B cell (primary cell): ENCODE results near the gene TBX3. TPM values are rescaled to one million over a fixed set of nuclear protein-coding genes. Genes with fewer than 3 reads are reported as not detected.

Experiments used
- ATAC-seq: fragments of 200-7000 bp; cut with Tn5 transposase; one replicate; pipeline ENCODE4 v1.10.0; 2021; ENCODE audit warnings: low read depth, mild to moderate bottlenecking, moderate number of reproducible peaks, moderate library complexity
- CTCF ChIA-PET: fragments of 350-600 bp; sonication (Branson Sonifier 250); formaldehyde crosslinking; loops from one replicate; lab custom pipeline; 2021; ENCODE audit warnings: antibody characterized with exemption, inconsistent platforms; lab: Charles Lee
- POLR2A ChIA-PET: fragments of 350-600 bp; sonication (Branson Sonifier 250); formaldehyde crosslinking; loops from one replicate; lab custom pipeline; 2021; ENCODE audit warnings: antibody characterized with exemption; lab: Charles Lee
- DNase-seq: peaks from one replicate; pipeline ENCODE4 v3.0.0; 2013
- H2AFZ ChIP-seq: 2 replicates; pipeline ENCODE4 v1.6.1; 2012; ENCODE audit warnings: mild to moderate bottlenecking, low read depth, low read length; ENCODE audit not compliant: insufficient read depth, poor library complexity, severe bottlenecking
- H3K27ac ChIP-seq, 2 donors: 1 replicate in 1 of 2; 2 replicates in 1 of 2; pipeline ENCODE4 v1.5.1; 2012 to 2013; ENCODE audit warnings: low read length in 2 of 2, mild to moderate bottlenecking in 2 of 2, moderate library complexity in 1 of 2
- H3K27me3 ChIP-seq, 4 experiments: fragments of 200-600 bp in 1 of 4; sonication (generic) in 1 of 4; replicated peaks in 1 of 4; 1 replicate in 2 of 4; 2 replicates in 2 of 4; pipeline versions ENCODE4 v1.6.1 to v1.7.0; 2013 to 2016; ENCODE audit warnings: low read length in 3 of 4, mild to moderate bottlenecking in 2 of 4, mixed read lengths in 1 of 4, moderate library complexity in 1 of 4; ENCODE audit not compliant: insufficient read depth in 4 of 4, control insufficient read depth in 3 of 4; ENCODE audit errors: control extremely low read depth in 1 of 4
- H3K36me3 ChIP-seq, 2 experiments: replicated peaks in 1 of 2; 1 replicate in 1 of 2; 2 replicates in 1 of 2; pipeline versions ENCODE4 v1.6.1 to v1.7.1; 2013; ENCODE audit warnings: low read length in 1 of 2; ENCODE audit not compliant: insufficient read depth in 2 of 2, control insufficient read depth in 1 of 2; ENCODE audit errors: control extremely low read depth in 1 of 2, extremely low read depth in 1 of 2
- H3K4me1 ChIP-seq, 2 donors: fragments of 200-600 bp in 1 of 2; sonication (generic) in 1 of 2; 1 replicate in 1 of 2; 2 replicates in 1 of 2; pipeline versions ENCODE4 v1.5.1 to v1.6.1; 2013 to 2017; ENCODE audit warnings: low read length in 2 of 2; ENCODE audit not compliant: control insufficient read depth in 2 of 2, insufficient read depth in 2 of 2
- H3K4me2 ChIP-seq: replicated peaks from 2 replicates; pipeline ENCODE3; 2012; ENCODE audit warnings: mild to moderate bottlenecking, low read depth, low read length; ENCODE audit not compliant: poor library complexity, severe bottlenecking
- H3K4me3 ChIP-seq, 5 experiments: fragments of 200-600 bp in 1 of 5; sonication (generic) in 1 of 5; 1 replicate in 3 of 5; 2 replicates in 2 of 5; pipeline versions ENCODE4 v1.5.1 to v1.7.0; 2011 to 2016; ENCODE audit warnings: low read length in 4 of 5, mild to moderate bottlenecking in 4 of 5, low read depth in 2 of 5, control low read depth in 1 of 5, moderate library complexity in 1 of 5; ENCODE audit not compliant: insufficient read depth in 1 of 5; ENCODE audit errors: control extremely low read depth in 1 of 5, extremely low read depth in 1 of 5
- H3K79me2 ChIP-seq: fragments of 200-600 bp; sonication (generic); one replicate; pipeline ENCODE4 v1.6.0; 2016; ENCODE audit warnings: low read length; ENCODE audit not compliant: control insufficient read depth, insufficient read depth
- H3K9ac ChIP-seq: fragments of 200-600 bp; sonication (generic); 2 replicates; pipeline ENCODE4 v1.6.1; 2017; ENCODE audit warnings: mild to moderate bottlenecking, low read length, moderate library complexity
- H3K9me3 ChIP-seq, 3 donors: one replicate each; pipeline versions ENCODE4 v1.6.1 to v1.7.1; 2013; ENCODE audit warnings: low read length in 2 of 3; ENCODE audit not compliant: control insufficient read depth in 2 of 3, insufficient read depth in 1 of 3; ENCODE audit errors: control extremely low read depth in 1 of 3
- H4K20me1 ChIP-seq: 2 replicates; pipeline ENCODE4 v1.6.0; 2012; ENCODE audit warnings: mild to moderate bottlenecking, low read length; ENCODE audit not compliant: insufficient read depth, control insufficient read depth, poor library complexity, severe bottlenecking
- H3K27ac Mint-ChIP-seq: one replicate; pipeline ENCODE4 v1.8.0; 2021; ENCODE audit warnings: mixed read lengths
- H3K27me3 Mint-ChIP-seq: one replicate; pipeline ENCODE4 v1.8.0; 2021; ENCODE audit warnings: mixed read lengths
- H3K4me1 Mint-ChIP-seq: one replicate; pipeline ENCODE4 v1.8.0; 2021; ENCODE audit warnings: mixed read lengths
- H3K4me3 Mint-ChIP-seq: one replicate; pipeline ENCODE4 v1.8.0; 2021; ENCODE audit warnings: mixed read lengths
- H3K9me3 Mint-ChIP-seq: one replicate; pipeline ENCODE4 v1.8.0; 2022; ENCODE audit warnings: mixed read lengths; ENCODE audit not compliant: insufficient read depth
- EZH2 ChIP-seq: IDR thresholded peaks from 2 replicates; pipeline ENCODE4 v1.6.1; 2012; ENCODE audit warnings: borderline replicate concordance, low read depth, mild to moderate bottlenecking, moderate library complexity, low read length; ENCODE audit not compliant: insufficient read depth, poor library complexity, severe bottlenecking
- WGBS: methylation state at CpG from one replicate; pipeline ENCODE4 v1.1.5; 2013; ENCODE audit warnings: missing lambda C conversion rate; ENCODE audit not compliant: insufficient coverage; 5-methylcytosine and 5-hydroxymethylcytosine counted together
- intact Hi-C: fragments of 100-400 bp; cut with micrococcal nuclease; formaldehyde crosslinking; loops from one replicate; pipeline ENCODE4 v1.10.0; 2022
- polyA plus RNA-seq: library from polyadenylated mRNA; depleted of rRNA; stranded (reverse); fragments of >200 nt; gene quantifications from 2 replicates; pipeline ENCODE4 v1.2.3, GENCODE V29; 2012
- total RNA-seq, 2 donors: library from RNA; stranded (reverse); fragments of 120-200 nt in 1 of 2; gene quantifications; 1 replicate in 1 of 2; 2 replicates in 1 of 2; pipeline versions ENCODE4 v1.2.3 to v1.2.4, GENCODE V29; 2013 to 2022
- TF ChIP-seq, protein P1 (sequence below): fragments of 200-600 bp; IDR thresholded peaks from one replicate; pipeline ENCODE4 v1.8.0; 2022; ENCODE audit warnings: antibody characterized with exemption, mild to moderate bottlenecking

Gene TBX3
- total and polyA plus RNA-seq, 2 donors (not counting 1 experiment from before 2014, with no cell fraction given) = not detected

DNA sequence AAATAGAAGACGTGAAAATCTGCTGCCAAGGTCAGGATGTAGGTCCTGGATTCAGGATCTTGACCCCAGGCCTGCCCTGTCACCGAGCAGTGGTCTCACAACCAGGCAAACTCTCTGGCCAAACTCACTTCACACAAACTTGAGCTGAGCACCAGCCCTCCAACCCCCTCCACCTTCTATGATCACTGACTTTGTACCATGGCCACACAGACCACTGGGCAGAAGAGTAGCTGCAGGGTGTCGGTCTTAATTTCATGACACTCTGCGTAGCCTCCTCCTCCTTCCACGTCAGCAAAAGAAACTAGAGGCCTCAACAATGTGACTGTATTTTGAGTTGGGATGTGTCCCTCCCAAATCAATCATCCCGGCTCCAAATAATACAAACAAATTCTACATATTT is 7.2 kb upstream of the TBX3 start:
- no peaks in the 10 kb centered on the region for H3K79me2 ChIP-seq
- H3K4me3 Mint-ChIP-seq = no peak overlapping the region
- H3K4me2 ChIP-seq = no peak overlapping the region
- H4K20me1 ChIP-seq = no peaks in the 10 kb centered on the region
- H3K9me3 Mint-ChIP-seq = no peaks in the 10 kb centered on the region
- no peak overlapping the region for H3K9ac ChIP-seq
- H3K4me1 Mint-ChIP-seq = peaks cover 5% of the 10 kb centered on the region
- ATAC-seq (no peak), DNase-seq (no peak)
- peaks cover 0 to 26% (median 0%) of the 10 kb centered on the region in 3 donors for H3K9me3 ChIP-seq
- intact Hi-C loops = no loop called here
- no peak overlapping the region for H2AFZ ChIP-seq
- POLR2A ChIA-PET = no interaction called here
- H3K27ac Mint-ChIP-seq = no peak overlapping the region
- no peak overlapping the region for H3K4me3 ChIP-seq
- H3K36me3 ChIP-seq = no peaks in the 10 kb centered on the region
- peaks cover 86% of the 10 kb centered on the region for H3K27me3 Mint-ChIP-seq
- peaks cover 0 to 79% (median 48%) of the 10 kb centered on the region in 4 experiments for H3K27me3 ChIP-seq
- no peaks in the 10 kb centered on the region for H3K4me1 ChIP-seq
- CTCF ChIA-PET = no interaction called here
- TF ChIP-seq EZH2 = no peak
- TF ChIP-seq, protein P1, sequence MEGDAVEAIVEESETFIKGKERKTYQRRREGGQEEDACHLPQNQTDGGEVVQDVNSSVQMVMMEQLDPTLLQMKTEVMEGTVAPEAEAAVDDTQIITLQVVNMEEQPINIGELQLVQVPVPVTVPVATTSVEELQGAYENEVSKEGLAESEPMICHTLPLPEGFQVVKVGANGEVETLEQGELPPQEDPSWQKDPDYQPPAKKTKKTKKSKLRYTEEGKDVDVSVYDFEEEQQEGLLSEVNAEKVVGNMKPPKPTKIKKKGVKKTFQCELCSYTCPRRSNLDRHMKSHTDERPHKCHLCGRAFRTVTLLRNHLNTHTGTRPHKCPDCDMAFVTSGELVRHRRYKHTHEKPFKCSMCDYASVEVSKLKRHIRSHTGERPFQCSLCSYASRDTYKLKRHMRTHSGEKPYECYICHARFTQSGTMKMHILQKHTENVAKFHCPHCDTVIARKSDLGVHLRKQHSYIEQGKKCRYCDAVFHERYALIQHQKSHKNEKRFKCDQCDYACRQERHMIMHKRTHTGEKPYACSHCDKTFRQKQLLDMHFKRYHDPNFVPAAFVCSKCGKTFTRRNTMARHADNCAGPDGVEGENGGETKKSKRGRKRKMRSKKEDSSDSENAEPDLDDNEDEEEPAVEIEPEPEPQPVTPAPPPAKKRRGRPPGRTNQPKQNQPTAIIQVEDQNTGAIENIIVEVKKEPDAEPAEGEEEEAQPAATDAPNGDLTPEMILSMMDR = no peak
- no peak overlapping the region for H3K27ac ChIP-seq
- WGBS = 21% methylated on average over 2 of the region's 6 CpGs

DNA sequence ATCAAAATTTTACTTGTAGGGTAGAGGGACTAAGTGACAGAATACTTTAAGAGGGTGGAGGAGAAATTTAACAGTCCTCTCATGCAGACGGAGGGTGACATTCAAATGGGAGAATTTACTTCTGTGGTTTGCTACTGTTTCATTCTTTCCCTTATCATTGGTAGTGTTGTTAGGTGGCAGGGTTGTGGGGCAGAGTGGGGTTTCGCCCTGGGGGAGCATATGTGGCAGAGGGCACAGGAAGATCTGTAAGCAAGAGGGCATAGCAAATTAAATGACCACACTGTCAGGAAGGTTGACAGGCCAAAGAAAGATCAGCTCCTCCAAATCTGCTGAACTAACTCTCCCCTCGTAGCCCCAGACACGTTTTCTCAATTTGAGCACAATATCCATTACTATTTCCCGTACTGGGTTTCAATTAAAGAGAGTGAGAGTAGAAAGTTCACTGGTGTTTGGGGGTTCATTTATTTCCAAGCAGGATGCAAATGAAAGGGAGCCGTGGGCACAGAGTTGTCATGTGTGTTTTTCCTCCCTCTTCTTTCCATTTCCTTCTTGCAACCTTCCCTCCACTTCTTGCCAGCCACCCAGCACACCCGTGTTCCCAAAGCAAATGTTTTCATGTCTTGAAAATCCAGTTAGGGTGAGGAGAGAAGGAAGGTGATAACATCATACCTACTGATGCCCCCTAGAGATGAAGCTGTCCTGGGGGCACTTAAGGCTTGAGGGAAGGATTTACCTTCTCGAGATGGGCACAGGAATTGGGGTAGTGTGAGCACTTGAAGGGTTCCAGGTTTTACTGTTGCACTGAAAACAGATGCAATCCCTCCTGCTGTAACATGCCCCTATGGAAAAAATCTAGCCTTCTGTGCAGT is 6.5 kb upstream of the TBX3 start:
- H3K4me2 ChIP-seq = no peak overlapping the region

More for the DNA sequence above, 6.5 kb upstream of the TBX3 start:
- no peak for TF ChIP-seq EZH2
- TF ChIP-seq, protein P1 = no peak
- no peak for DNase-seq
- Histone ChIP-seq H3K27ac (no peak overlapping the region), H3K4me1 (no peaks in the 10 kb centered on the region), H3K9ac (no peak overlapping the region), H3K9me3 (peaks cover 0 to 32% (median 0%) of the 10 kb centered on the region in 3 donors), H2AFZ (no peak overlapping the region), H3K27me3 (peaks cover 0 to 82% (median 49%) of the 10 kb centered on the region in 4 experiments), H3K4me3 (no peak overlapping the region), H3K79me2 (no peaks in the 10 kb centered on the region), H3K36me3 (no peaks in the 10 kb centered on the region), H4K20me1 (no peaks in the 10 kb centered on the region)
- POLR2A ChIA-PET = no interaction called here
- intact Hi-C loops = no loop called here
- ATAC-seq = no peak
- 39% methylated on average over 3 of the region's 8 CpGs for WGBS
- Mint-ChIP-seq H3K27me3 (peaks cover 87% of the 10 kb centered on the region), H3K4me1 (peaks cover 5% of the 10 kb centered on the region), H3K9me3 (no peaks in the 10 kb centered on the region), H3K4me3 (no peak overlapping the region), H3K27ac (no peak overlapping the region)
- CTCF ChIA-PET = no interaction called here
